Activated naive CD4-positive, alpha-beta T cell treated with anti-CD3 and anti-CD28 coated beads, Interleukin-2, amount 50 U/mL, for 24 hours (primary cell): ENCODE data around the gene ABCC4.

ENCODE experiments used
- H3K27ac Mint-ChIP-seq: one replicate; pipeline ENCODE4 v1.8.0; 2021; ENCODE audit warnings: mild to moderate bottlenecking, mixed read lengths
- H3K27me3 Mint-ChIP-seq: one replicate; pipeline ENCODE4 v1.8.0; 2021; ENCODE audit warnings: mixed read lengths
- H3K36me3 Mint-ChIP-seq: one replicate; pipeline ENCODE4 v1.8.0; 2021; ENCODE audit warnings: mixed read lengths
- H3K4me1 Mint-ChIP-seq: one replicate; pipeline ENCODE4 v1.8.0; 2021; ENCODE audit warnings: mixed read lengths
- H3K4me3 Mint-ChIP-seq: one replicate; pipeline ENCODE4 v1.8.0; 2021; ENCODE audit warnings: mild to moderate bottlenecking, mixed read lengths
- H3K9me3 Mint-ChIP-seq: one replicate; pipeline ENCODE4 v1.8.0; 2021; ENCODE audit warnings: mixed read lengths

ABCC4 gene

GRCh38 chr13:95002126-95002525 lies 299.1 kb downstream of the ABCC4 start:
- peaks cover 25% of the 10 kb centered on the region for H3K27me3 Mint-ChIP-seq
- no peak overlapping the region for H3K27ac Mint-ChIP-seq
- H3K36me3 Mint-ChIP-seq: no peaks in the 10 kb centered on the region
- no peaks in the 10 kb centered on the region for H3K4me1 Mint-ChIP-seq
- no peak overlapping the region for H3K4me3 Mint-ChIP-seq
- H3K9me3 Mint-ChIP-seq: no peaks in the 10 kb centered on the region

- peaks cover 2% of the 10 kb centered on the region for H3K36me3 Mint-ChIP-seq
- H3K4me3 Mint-ChIP-seq: no peak overlapping the region
- H3K27ac Mint-ChIP-seq: no peak overlapping the region
- no peaks in the 10 kb centered on the region for H3K4me1 Mint-ChIP-seq
- H3K9me3 Mint-ChIP-seq: no peaks in the 10 kb centered on the region
- H3K27me3 Mint-ChIP-seq: peaks cover 29% of the 10 kb centered on the region
Measured at GRCh38 chr13:94999871-95000270, 301.4 kb downstream of the ABCC4 start.

DNA sequence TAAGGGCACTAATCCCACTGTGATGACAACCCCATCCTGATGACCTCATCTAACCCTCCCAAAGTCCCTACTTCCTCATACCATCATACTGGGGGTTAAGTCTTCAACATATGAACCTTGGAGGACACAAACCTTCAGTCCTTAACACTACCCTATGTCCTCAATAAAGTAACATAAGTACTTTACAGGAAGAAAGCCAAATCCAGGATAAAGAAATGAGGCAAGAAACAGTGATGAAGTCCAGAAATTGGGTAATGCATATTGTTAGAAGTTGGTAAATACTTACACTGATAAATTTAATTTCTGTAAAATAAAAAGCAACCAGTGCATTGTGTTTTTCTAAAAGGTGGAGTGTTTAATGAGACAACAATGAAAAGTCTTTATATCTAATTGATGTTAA lies 304.1 kb downstream of the ABCC4 start:
- peaks cover 20% of the 10 kb centered on the region for H3K27me3 Mint-ChIP-seq
- H3K4me1 Mint-ChIP-seq: no peaks in the 10 kb centered on the region
- peaks cover 2% of the 10 kb centered on the region for H3K36me3 Mint-ChIP-seq
- no peak overlapping the region for H3K4me3 Mint-ChIP-seq
- no peak overlapping the region for H3K27ac Mint-ChIP-seq
- no peaks in the 10 kb centered on the region for H3K9me3 Mint-ChIP-seq

- no peaks in the 10 kb centered on the region for H3K4me1 Mint-ChIP-seq
- H3K27ac Mint-ChIP-seq: no peak overlapping the region
- peaks cover 2% of the 10 kb centered on the region for H3K36me3 Mint-ChIP-seq
- no peak overlapping the region for H3K4me3 Mint-ChIP-seq
- no peaks in the 10 kb centered on the region for H3K9me3 Mint-ChIP-seq
- peaks cover 16% of the 10 kb centered on the region for H3K27me3 Mint-ChIP-seq
Measured at GRCh38 chr13:94996445-94996844, 304.8 kb downstream of the ABCC4 start.

DNA sequence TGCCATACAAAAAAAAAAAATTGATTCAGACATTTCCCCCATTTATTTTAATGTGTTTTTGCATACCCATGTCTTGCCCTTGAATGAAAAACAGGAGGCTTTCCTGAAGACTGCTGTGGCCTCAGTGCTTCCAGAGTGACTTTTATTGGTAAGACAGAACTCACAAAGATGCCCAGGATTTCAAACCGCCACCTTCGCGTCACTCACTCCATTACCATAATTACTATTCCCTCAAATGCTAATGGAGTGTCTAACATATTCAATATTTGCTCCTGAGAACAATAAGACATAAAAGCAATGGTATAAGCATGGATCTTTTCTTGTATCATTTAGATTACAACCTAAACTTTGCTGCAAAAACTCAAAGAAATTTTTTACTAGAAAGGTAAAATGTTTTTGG lies 306.7 kb downstream of the ABCC4 start:
- H3K4me3 Mint-ChIP-seq: no peak overlapping the region
- peaks cover 14% of the 10 kb centered on the region for H3K27me3 Mint-ChIP-seq
- H3K4me1 Mint-ChIP-seq: no peaks in the 10 kb centered on the region
- no peak overlapping the region for H3K27ac Mint-ChIP-seq
- H3K36me3 Mint-ChIP-seq: peaks cover 2% of the 10 kb centered on the region
- no peaks in the 10 kb centered on the region for H3K9me3 Mint-ChIP-seq

GRCh38 chr13:94993616-94994015 lies 307.6 kb downstream of the ABCC4 start:
- no peak overlapping the region for H3K4me3 Mint-ChIP-seq
- H3K36me3 Mint-ChIP-seq: peaks cover 2% of the 10 kb centered on the region
- H3K9me3 Mint-ChIP-seq: no peaks in the 10 kb centered on the region
- H3K27me3 Mint-ChIP-seq: peaks cover 14% of the 10 kb centered on the region
- H3K27ac Mint-ChIP-seq: no peak overlapping the region
- no peaks in the 10 kb centered on the region for H3K4me1 Mint-ChIP-seq

DNA sequence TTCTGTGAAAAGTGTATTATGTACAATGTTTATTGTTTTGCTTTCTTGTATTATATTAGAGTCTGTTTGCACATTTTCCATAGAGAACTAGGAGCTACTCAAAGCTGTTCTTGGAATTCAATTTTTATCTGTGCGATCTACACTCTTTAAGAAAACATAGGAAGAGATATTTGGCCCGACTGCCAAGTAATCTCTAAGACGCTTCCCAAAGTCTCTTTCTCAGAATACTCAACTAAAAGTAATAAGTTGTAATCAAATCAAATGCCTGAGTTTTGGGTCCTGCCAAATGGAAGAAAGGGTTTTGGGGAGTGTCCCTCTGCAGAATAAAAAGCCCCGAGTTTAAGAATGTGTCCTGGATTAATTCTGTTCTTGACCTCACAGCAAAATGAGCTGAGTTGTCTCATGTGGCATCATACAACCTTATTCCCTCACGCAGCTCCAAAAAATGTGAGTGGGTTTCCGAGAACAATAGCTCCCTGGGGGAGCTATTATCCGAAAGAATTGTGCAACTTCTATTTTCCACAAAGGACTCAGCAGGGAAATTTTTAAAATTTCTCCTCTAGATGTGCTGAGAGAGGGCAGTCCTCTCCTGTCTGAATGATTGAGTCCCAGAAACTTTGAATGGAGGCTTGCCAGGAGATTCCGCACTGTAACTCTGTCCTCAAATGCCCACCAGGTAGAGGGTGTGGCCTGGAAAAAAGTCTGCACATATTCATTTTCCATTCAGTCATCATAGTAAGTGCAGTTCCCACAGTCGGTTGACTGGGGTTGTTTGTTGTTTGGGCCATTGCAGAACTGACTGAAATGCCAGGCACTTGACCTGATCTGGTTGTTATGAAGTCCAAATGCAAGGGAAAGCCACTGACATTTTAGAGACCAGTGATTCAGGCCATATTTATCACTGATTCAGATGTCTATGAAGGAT lies 309.0 kb downstream of the ABCC4 start:
- peaks cover 2% of the 10 kb centered on the region for H3K36me3 Mint-ChIP-seq
- no peaks in the 10 kb centered on the region for H3K4me1 Mint-ChIP-seq
- no peaks in the 10 kb centered on the region for H3K9me3 Mint-ChIP-seq
- H3K4me3 Mint-ChIP-seq: no peak overlapping the region
- peaks cover 14% of the 10 kb centered on the region for H3K27me3 Mint-ChIP-seq
- H3K27ac Mint-ChIP-seq: no peak overlapping the region

GRCh38 chr13:94988654-94989053 lies 312.6 kb downstream of the ABCC4 start:
- H3K27me3 Mint-ChIP-seq: peaks cover 6% of the 10 kb centered on the region
- H3K4me1 Mint-ChIP-seq: no peaks in the 10 kb centered on the region
- H3K4me3 Mint-ChIP-seq: no peak overlapping the region
- H3K27ac Mint-ChIP-seq: no peak overlapping the region
- H3K36me3 Mint-ChIP-seq: no peaks in the 10 kb centered on the region
- no peaks in the 10 kb centered on the region for H3K9me3 Mint-ChIP-seq

DNA sequence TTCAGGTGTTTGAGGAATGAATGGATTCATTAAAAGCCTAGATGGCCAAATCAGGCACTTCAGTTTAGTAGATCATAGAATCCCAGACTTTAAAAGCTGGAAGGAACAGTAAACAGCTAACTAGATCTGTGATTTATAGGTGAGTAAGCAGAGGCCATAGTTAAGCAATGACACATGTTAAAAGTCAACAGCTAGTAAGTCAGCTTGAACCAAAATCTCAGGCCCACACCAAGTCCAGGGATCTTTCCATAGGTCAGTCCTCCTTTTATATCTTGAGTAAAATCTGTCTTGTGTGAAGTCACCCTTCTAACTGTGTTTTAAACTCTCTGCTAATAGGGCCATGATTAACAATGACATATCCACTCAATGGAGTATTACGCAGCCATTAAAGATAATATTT lies 313.4 kb downstream of the ABCC4 start:
- Mint-ChIP-seq H3K9me3 (no peaks in the 10 kb centered on the region), H3K27me3 (peaks cover 5% of the 10 kb centered on the region), H3K36me3 (no peaks in the 10 kb centered on the region), H3K27ac (no peak overlapping the region), H3K4me3 (no peak overlapping the region), H3K4me1 (no peaks in the 10 kb centered on the region)

- no peaks in the 10 kb centered on the region for H3K4me1 Mint-ChIP-seq
- H3K27ac Mint-ChIP-seq: no peak overlapping the region
- no peaks in the 10 kb centered on the region for H3K36me3 Mint-ChIP-seq
- no peaks in the 10 kb centered on the region for H3K9me3 Mint-ChIP-seq
- no peak overlapping the region for H3K4me3 Mint-ChIP-seq
- peaks cover 4% of the 10 kb centered on the region for H3K27me3 Mint-ChIP-seq
Measured at GRCh38 chr13:94987081-94987480, 314.2 kb downstream of the ABCC4 start.

- H3K9me3 Mint-ChIP-seq: no peaks in the 10 kb centered on the region
- no peaks in the 10 kb centered on the region for H3K27me3 Mint-ChIP-seq
- no peak overlapping the region for H3K27ac Mint-ChIP-seq
- H3K4me3 Mint-ChIP-seq: no peak overlapping the region
- H3K4me1 Mint-ChIP-seq: no peaks in the 10 kb centered on the region
- no peaks in the 10 kb centered on the region for H3K36me3 Mint-ChIP-seq
Measured at GRCh38 chr13:94984958-94985357, 316.3 kb downstream of the ABCC4 start.

- Mint-ChIP-seq H3K4me1 (no peaks in the 10 kb centered on the region), H3K27ac (no peak overlapping the region), H3K27me3 (no peaks in the 10 kb centered on the region), H3K4me3 (no peak overlapping the region), H3K9me3 (no peaks in the 10 kb centered on the region), H3K36me3 (no peaks in the 10 kb centered on the region)
Measured at GRCh38 chr13:94978516-94978915, 322.7 kb downstream of the ABCC4 start.

GRCh38 chr13:94974015-94974951 lies 327.0 kb downstream of the ABCC4 start:
- peaks cover 11% of the 10 kb centered on the region for H3K27me3 Mint-ChIP-seq
- H3K4me1 Mint-ChIP-seq: no peaks in the 10 kb centered on the region
- no peak overlapping the region for H3K27ac Mint-ChIP-seq
- no peaks in the 10 kb centered on the region for H3K9me3 Mint-ChIP-seq
- H3K4me3 Mint-ChIP-seq: no peak overlapping the region
- H3K36me3 Mint-ChIP-seq: no peaks in the 10 kb centered on the region

DNA sequence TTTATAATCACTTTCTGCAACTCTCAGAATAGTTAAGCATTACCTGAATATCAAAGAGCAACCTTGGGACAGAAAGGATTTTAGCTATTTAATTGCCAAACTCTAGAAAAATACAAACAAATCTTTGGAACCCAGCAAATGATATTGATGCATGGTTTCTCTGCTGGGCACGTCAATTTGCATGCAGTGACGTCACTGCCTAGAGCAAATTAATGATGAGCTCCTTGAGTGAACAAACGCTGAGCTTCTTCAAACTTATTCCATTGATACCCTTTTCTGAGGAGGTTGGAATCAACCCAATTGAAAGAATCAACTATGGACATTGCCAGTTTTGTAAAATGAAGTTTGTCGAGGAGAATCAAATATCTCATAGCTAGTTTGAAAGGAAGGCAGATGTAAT lies 329.0 kb downstream of the ABCC4 start:
- Mint-ChIP-seq H3K4me3 (no peak overlapping the region), H3K9me3 (no peaks in the 10 kb centered on the region), H3K36me3 (no peaks in the 10 kb centered on the region), H3K4me1 (peaks cover 7% of the 10 kb centered on the region), H3K27me3 (peaks cover 18% of the 10 kb centered on the region), H3K27ac (no peak overlapping the region)
